Pancreas (tissue), 10 donors: ENCODE measurements around the gene PKNOX2. TPM values are rescaled to one million over a fixed set of nuclear protein-coding genes. Genes with fewer than 3 reads are reported as not detected.
A peak's percentile ranks its signal among the peaks of the same experiment; 100 is the strongest.

Experiments used
- ATAC-seq, 4 donors: fragments of 200-7000 bp; cut with Tn5 transposase; one replicate each; pipeline versions ENCODE4 v1.8.0 to v1.9.1; 2020; ENCODE audit warnings: mild to moderate bottlenecking in 4 of 4, moderate library complexity in 4 of 4
- DNase-seq, 6 donors: peaks; one replicate each; pipeline ENCODE4 v3.0.0-alpha.2; 2020
- FAIRE-seq: peaks from 2 replicates; lab custom pipeline; 2012; peaks lifted over from hg19 to GRCh38; lab: Jason Lieb, UNC
- H3K27ac ChIP-seq, 4 donors: fragments of 200-600 bp; sonication (generic); 1 replicate in 3 of 4; 2 replicates in 1 of 4; pipeline versions ENCODE4 v1.5.0 to v1.8.0; 2020
- H3K27me3 ChIP-seq, 4 donors: fragments of 200-600 bp; one replicate each; pipeline ENCODE4 v1.8.0; 2021
- H3K36me3 ChIP-seq, 3 donors: fragments of 200-600 bp; sonication (generic) in 1 of 3; one replicate each; pipeline versions ENCODE4 v1.5.0 to v1.8.0; 2020 to 2021
- H3K4me1 ChIP-seq, 3 donors: fragments of 200-600 bp; one replicate each; pipeline ENCODE4 v1.8.0; 2021
- H3K4me3 ChIP-seq, 4 donors: fragments of 200-600 bp; sonication (generic) in 2 of 4; one replicate each; pipeline versions ENCODE4 v1.5.0 to v1.8.0; 2020 to 2021
- H3K9me3 ChIP-seq, 4 donors: fragments of 200-600 bp; one replicate each; pipeline ENCODE4 v1.8.0; 2021
- WGBS, 2 donors: extraction: QIAGEN DNeasy Blood & Tissue Kit; methylation state at CpG; one replicate each; pipeline ENCODE4 v1.1.7; 2013; 5-methylcytosine and 5-hydroxymethylcytosine counted together
- intact Hi-C, 3 donors: fragments of 100-400 bp; cut with DNase I; formaldehyde crosslinking; loops; one replicate each; pipeline versions ENCODE4 v1.11.1 to v1.14.2; 2022
- polyA plus RNA-seq, 2 donors: library from polyadenylated mRNA; stranded (reverse); fragments of 200-250 nt; gene quantifications; one replicate each; pipeline ENCODE4 v1.2.3, GENCODE V29; 2013
- total RNA-seq, 6 donors: library from RNA; stranded (reverse); fragmentation: NEBNext Ultra II Directional in 4 of 6; extraction: Animal tissue kit (Norgen Biotek cat#: 25700) in 4 of 6; gene quantifications; one replicate each; pipeline versions ENCODE4 v1.2.1 to v1.2.4, GENCODE V29; 2021 to 2023
- TF ChIP-seq, protein P1 (sequence below), 4 donors: fragments of 200-600 bp; sonication (generic) in 3 of 4; IDR thresholded peaks; one replicate each; pipeline versions ENCODE4 v1.5.0 to v1.8.0; 2021; ENCODE audit warnings: antibody characterized with exemption in 4 of 4
- donor health status: healthy with polysubstance abuse.
- donor health status: DM: no; HTN: no; CAD: no; lungs with moderate emphysema.
- donor health status: DM: no; HTN: no; CAD: no.
- donor health status: control.
- donor health status: control.
- donor health status: Bipolar disorder and iron deficiency.
- donor health status: DM: yes; HTN: yes; CAD: no.
- donor health status: DM: no; HTN: no; CAD: no.
- donor health status: DM: no; HTN: no; CAD: no.
- donor health status: DM: yes; HTN: yes; CAD: no.

Gene PKNOX2
- total and polyA plus RNA-seq, 8 donors = 3.4 to 8.1 (median 5.8) TPM

DNA sequence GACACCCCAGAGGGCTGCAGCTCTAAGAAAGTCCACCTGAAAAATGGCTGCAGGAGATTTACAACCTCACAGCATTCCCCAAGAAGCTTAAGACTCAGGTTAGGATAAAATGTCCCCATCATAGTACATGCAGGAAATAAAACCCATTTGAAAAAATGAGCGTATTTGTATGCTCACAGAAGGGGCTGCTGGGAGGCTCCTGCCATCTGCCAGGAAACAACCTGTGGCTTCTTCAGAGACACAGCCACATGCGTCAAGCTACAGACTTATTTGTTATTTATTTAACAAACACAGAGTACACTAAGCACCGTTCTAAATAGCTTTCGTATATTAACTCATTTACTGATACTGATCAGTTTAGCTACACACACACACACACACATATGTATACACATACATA lies 258.1 kb downstream of the PKNOX2 start:
- DNase-seq = no peak
- no peaks in the 10 kb centered on the region for H3K36me3 ChIP-seq
- H3K9me3 ChIP-seq = no peaks in the 10 kb centered on the region
- no peak for ATAC-seq
- no peak for FAIRE-seq
- H3K27me3 ChIP-seq = no peaks in the 10 kb centered on the region
- H3K4me1 ChIP-seq = no peaks in the 10 kb centered on the region
- intact Hi-C loops = no loop called here
- H3K27ac ChIP-seq = no peak overlapping the region
- 66 to 67% methylated on average over 4 of the region's 4 CpGs for WGBS, 2 donors
- H3K4me3 ChIP-seq = no peak overlapping the region
- TF ChIP-seq, protein P1, sequence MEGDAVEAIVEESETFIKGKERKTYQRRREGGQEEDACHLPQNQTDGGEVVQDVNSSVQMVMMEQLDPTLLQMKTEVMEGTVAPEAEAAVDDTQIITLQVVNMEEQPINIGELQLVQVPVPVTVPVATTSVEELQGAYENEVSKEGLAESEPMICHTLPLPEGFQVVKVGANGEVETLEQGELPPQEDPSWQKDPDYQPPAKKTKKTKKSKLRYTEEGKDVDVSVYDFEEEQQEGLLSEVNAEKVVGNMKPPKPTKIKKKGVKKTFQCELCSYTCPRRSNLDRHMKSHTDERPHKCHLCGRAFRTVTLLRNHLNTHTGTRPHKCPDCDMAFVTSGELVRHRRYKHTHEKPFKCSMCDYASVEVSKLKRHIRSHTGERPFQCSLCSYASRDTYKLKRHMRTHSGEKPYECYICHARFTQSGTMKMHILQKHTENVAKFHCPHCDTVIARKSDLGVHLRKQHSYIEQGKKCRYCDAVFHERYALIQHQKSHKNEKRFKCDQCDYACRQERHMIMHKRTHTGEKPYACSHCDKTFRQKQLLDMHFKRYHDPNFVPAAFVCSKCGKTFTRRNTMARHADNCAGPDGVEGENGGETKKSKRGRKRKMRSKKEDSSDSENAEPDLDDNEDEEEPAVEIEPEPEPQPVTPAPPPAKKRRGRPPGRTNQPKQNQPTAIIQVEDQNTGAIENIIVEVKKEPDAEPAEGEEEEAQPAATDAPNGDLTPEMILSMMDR (IDR thresholded peaks at IDR 0.05) = no peak

DNA sequence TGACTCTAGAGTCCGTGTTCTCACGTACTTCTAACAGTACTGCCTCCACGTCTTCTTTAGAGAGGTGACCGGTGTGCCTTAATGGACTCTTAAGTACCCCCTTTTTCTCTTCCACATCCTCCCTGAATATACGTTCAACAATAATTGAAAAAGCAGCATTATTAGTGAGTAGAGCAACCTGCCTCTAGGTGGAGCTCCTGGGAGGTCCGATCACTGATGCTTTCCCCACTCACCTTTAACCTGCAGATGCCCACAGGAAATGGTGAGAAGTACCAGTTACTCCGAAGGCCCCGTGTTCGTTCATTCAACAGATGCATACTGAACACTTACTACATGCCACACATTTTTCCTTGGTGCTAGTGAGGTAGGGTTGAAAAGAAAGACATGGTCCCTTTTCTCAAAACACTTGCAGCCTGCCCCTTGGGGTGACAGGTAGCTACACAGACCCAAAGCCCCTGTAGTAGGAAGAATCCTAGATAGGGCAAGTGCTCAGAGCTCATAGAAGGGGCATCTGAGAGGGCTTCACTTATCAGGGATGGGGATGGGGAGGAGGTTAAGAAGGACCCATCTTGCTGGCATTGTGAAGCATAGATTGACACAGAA lies 258.8 kb downstream of the PKNOX2 start:
- no peak for DNase-seq
- TF ChIP-seq, protein P1 (IDR thresholded peaks at IDR 0.05) = peak in 1 of 4 donors; percentile 9
- no peaks in the 10 kb centered on the region for H3K27me3 ChIP-seq
- no peaks in the 10 kb centered on the region for H3K36me3 ChIP-seq
- FAIRE-seq = no peak
- H3K4me1 ChIP-seq = no peaks in the 10 kb centered on the region
- H3K27ac ChIP-seq = no peak overlapping the region
- 43 to 60% methylated on average over 9 of the region's 9 CpGs for WGBS, 2 donors
- intact Hi-C loops = no loop called here
- H3K4me3 ChIP-seq = no peak overlapping the region
- ATAC-seq = peak in 1 of 4 donors; percentile 45
- H3K9me3 ChIP-seq = no peaks in the 10 kb centered on the region

DNA sequence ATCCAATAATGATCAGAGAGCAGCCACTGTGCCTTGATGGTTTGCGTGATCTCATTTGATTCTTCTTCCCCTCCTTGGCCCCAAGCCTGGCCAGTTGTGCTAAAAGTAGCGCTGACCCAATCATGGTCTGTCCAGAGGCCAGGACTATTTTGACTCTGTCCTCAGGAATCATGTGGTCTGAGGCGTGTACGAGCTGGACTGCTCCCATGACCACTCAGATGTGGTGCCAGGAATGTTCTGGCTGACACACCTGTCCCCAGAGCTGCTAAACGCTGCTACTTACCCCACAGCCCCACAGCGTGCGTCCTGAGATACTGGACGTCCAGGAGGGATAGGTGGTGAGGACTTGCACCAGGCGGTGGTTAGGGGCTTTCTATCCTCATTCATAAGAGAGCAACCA lies 261.1 kb downstream of the PKNOX2 start:
- WGBS, 2 donors = 78 to 83% methylated on average over 8 to 9 of the region's 9 CpGs
- H3K27ac ChIP-seq = no peak overlapping the region
- H3K36me3 ChIP-seq = no peaks in the 10 kb centered on the region
- H3K9me3 ChIP-seq = no peaks in the 10 kb centered on the region
- ATAC-seq (no peak), FAIRE-seq (no peak), DNase-seq (no peak)
- H3K4me3 ChIP-seq = no peak overlapping the region
- intact Hi-C loops = no loop called here
- no peaks in the 10 kb centered on the region for H3K4me1 ChIP-seq
- H3K27me3 ChIP-seq = no peaks in the 10 kb centered on the region
- TF ChIP-seq, protein P1 (IDR thresholded peaks at IDR 0.05) = no peak

GRCh38 chr11:125426818-125427528 lies 262.4 kb downstream of the PKNOX2 start:
- no peaks in the 10 kb centered on the region for H3K4me1 ChIP-seq
- FAIRE-seq = no peak
- ATAC-seq = no peak
- no peaks in the 10 kb centered on the region for H3K27me3 ChIP-seq
- H3K27ac ChIP-seq = no peak overlapping the region
- TF ChIP-seq, protein P1 (IDR thresholded peaks at IDR 0.05) = no peak
- H3K9me3 ChIP-seq = no peaks in the 10 kb centered on the region
- H3K36me3 ChIP-seq = no peaks in the 10 kb centered on the region
- H3K4me3 ChIP-seq = no peak overlapping the region
- intact Hi-C loops = no loop called here
- no peak for DNase-seq
- WGBS, 2 donors = 84 to 88% methylated on average over 14 of the region's 14 CpGs
